ENCODE results near the gene C5AR2.

The C5AR2 gene

GRCh38 chr19:47390533-47391488, 58.8 kb downstream of the C5AR2 start:
- DNase-seq = peak; percentile 61

- DNase-seq = peak; percentile 30
These were observed 59.7 kb downstream of the C5AR2 start for GRCh38 chr19:47391510-47392223.
